ENCODE results near the gene HDAC9.

GRCh38 chr7:18577096-18577771 is 81.7 kb downstream of the HDAC9 start:
- TF ChIP-seq CTCF (IDR thresholded peaks at IDR 0.05) = no peak
- TF ChIP-seq POLR2A (IDR thresholded peaks at IDR 0.05) = no peak
